Measurements from ENCODE around the gene UBE2Z. TPM values are rescaled to one million over a fixed set of nuclear protein-coding genes. Genes with fewer than 3 reads are reported as not detected.

UBE2Z gene
- total and polyA plus RNA-seq, 2 donors (not counting 1 experiment from before 2014, with no cell fraction given) = 56.2 to 121 TPM

- H3K27ac Mint-ChIP-seq = no peak overlapping the region
- intact Hi-C loops (cut with micrococcal nuclease) = no loop called here
Observed at GRCh38 chr17:48873209-48873608, 35.0 kb upstream of the UBE2Z start.

More at GRCh38 chr17:48873209-48873608, 35.0 kb upstream of the UBE2Z start:
- no peak for ATAC-seq (ENCODE audit: low read depth)
- no peaks in the 10 kb centered on the region for H3K9me3 ChIP-seq (ENCODE audit: control extremely low read depth in 1 of 3, control insufficient read depth in 2 of 3, insufficient read depth in 1 of 3, low read length in 2 of 3)
- no peak overlapping the region for H3K9ac ChIP-seq (ENCODE audit: low read length)
- H3K36me3 ChIP-seq (replicated peaks in 1 of 2; ENCODE audit: control extremely low read depth in 1 of 2, control insufficient read depth in 1 of 2, extremely low read depth in 1 of 2, insufficient read depth in 2 of 2, low read length in 1 of 2) = no peaks in the 10 kb centered on the region
- no peaks in the 10 kb centered on the region for H4K20me1 ChIP-seq (ENCODE audit: control insufficient read depth, insufficient read depth, low read length, poor library complexity, severe bottlenecking)
- ChIA-PET POLR2A (no interaction called here), CTCF (interaction anchor here (0.7 to 23.0 kb wide), 4 partner anchors 11 to 63 kb away, joined by 4 to 730 read pairs (median 5); partner anchors contain the start of gene TTLL6)
- TF ChIP-seq EZH2 (IDR thresholded peaks at IDR 0.05; ENCODE audit: borderline replicate concordance, insufficient read depth, low read depth, low read length, poor library complexity, severe bottlenecking) (no peak), CTCF (IDR thresholded peaks at IDR 0.05) (no peak)
- no peak overlapping the region for H3K27ac ChIP-seq (ENCODE audit: low read length in 2 of 2)
- no CpG with 5 or more reads among the region's 1 CpG for WGBS (ENCODE audit: insufficient coverage)
- Mint-ChIP-seq H3K4me3 (no peak overlapping the region), H3K27me3 (peaks cover 7% of the 10 kb centered on the region), H3K9me3 (ENCODE audit: insufficient read depth) (no peaks in the 10 kb centered on the region), H3K4me1 (no peaks in the 10 kb centered on the region)
- H3K4me2 ChIP-seq (replicated peaks; ENCODE audit: low read depth, low read length, poor library complexity, severe bottlenecking) = no peak overlapping the region
- no peak overlapping the region for H3K4me3 ChIP-seq (ENCODE audit: control extremely low read depth in 1 of 5, extremely low read depth in 1 of 5, insufficient read depth in 1 of 5, low read depth in 2 of 5, low read length in 4 of 5)
- DNase-seq = no peak
- no peaks in the 10 kb centered on the region for H3K4me1 ChIP-seq (ENCODE audit: control insufficient read depth in 2 of 2, insufficient read depth in 2 of 2, low read length in 2 of 2)
- no peaks in the 10 kb centered on the region for H3K79me2 ChIP-seq (ENCODE audit: control insufficient read depth, insufficient read depth, low read length)
- H2AFZ ChIP-seq (ENCODE audit: insufficient read depth, low read depth, low read length, poor library complexity, severe bottlenecking) = no peak overlapping the region
- peaks cover 0 to 3% (median 0%) of the 10 kb centered on the region in 4 experiments for H3K27me3 ChIP-seq (replicated peaks in 1 of 4; ENCODE audit: control extremely low read depth in 1 of 4, control insufficient read depth in 3 of 4, insufficient read depth in 4 of 4, low read length in 3 of 4)

Data from B cell (primary cell).